K562 (cell line): ENCODE data around the gene DOK4. TPM values are rescaled to one million over a fixed set of nuclear protein-coding genes. Genes with fewer than 3 reads are reported as not detected.

ENCODE experiments used
- ATAC-seq: fragments of 200-7000 bp; cut with Tn5 transposase; 3 replicates; pipeline ENCODE4 v1.9.1; 2020; ENCODE audit warnings: moderate library complexity
- BruUV-seq: library from RNA; stranded (reverse); fragments of 400-500 nt; replicated peaks from 2 replicates; lab custom pipeline; 2021; lab: Mats Ljungman, UMichigan
- CTCF ChIA-PET: fragments of 300-600 bp; formaldehyde crosslinking; extraction: SDS; loops from one replicate; lab custom pipeline; 2021; ENCODE audit warnings: low intra/inter-chr PET ratio; lab: Yijun Ruan, JAX
- POLR2A ChIA-PET: fragments of 300-600, 350-650 bp; sonication (Branson Sonifier 250); formaldehyde crosslinking; extraction: SDS; loops from one replicate; lab custom pipeline; 2021; ENCODE audit warnings: antibody characterized with exemption, inconsistent platforms; lab: Yijun Ruan, JAX
- DNase-seq, 4 experiments: peaks; one replicate each; pipeline versions ENCODE4 v3.0.0 to v3.0.0-alpha.2; 2011 to 2018; ENCODE audit warnings: low spot score in 3 of 4, mixed read lengths in 3 of 4; ENCODE audit errors: extremely low read depth in 1 of 4
- FAIRE-seq: peaks from 2 replicates; lab custom pipeline; 2011; peaks lifted over from hg19 to GRCh38; lab: Jason Lieb, UNC
- H2AFZ ChIP-seq: 2 replicates; pipeline ENCODE4 v1.6.0; 2011; ENCODE audit warnings: low read depth, low read length, control low read depth, inconsistent platforms
- H3K27ac ChIP-seq: fragments of 200-600 bp; 3 replicates; pipeline ENCODE4 v1.8.0; 2011; ENCODE audit warnings: low read depth, mild to moderate bottlenecking, control low read depth, inconsistent platforms, low read length, moderate library complexity, mixed read lengths; ENCODE audit errors: extremely low read depth
- H3K27me3 ChIP-seq, 2 experiments: fragments of 300-600 bp in 1 of 2; 2 replicates in 1 of 2; 3 replicates in 1 of 2; pipeline versions ENCODE4 v1.6.0 to v1.8.0; 2011; ENCODE audit warnings: inconsistent platforms in 2 of 2, low read length in 2 of 2, mild to moderate bottlenecking in 1 of 2, mixed read lengths in 1 of 2, moderate library complexity in 1 of 2; ENCODE audit not compliant: control insufficient read depth in 2 of 2, insufficient read depth in 2 of 2
- H3K36me3 ChIP-seq: fragments of 300-600 bp; 3 replicates; pipeline ENCODE4 v1.8.0; 2011; ENCODE audit warnings: mild to moderate bottlenecking, low read length, inconsistent platforms; ENCODE audit not compliant: control insufficient read depth, insufficient read depth
- H3K4me1 ChIP-seq, 2 experiments: fragments of 200-600 bp in 1 of 2; replicated peaks in 1 of 2; 2 replicates in 1 of 2; 3 replicates in 1 of 2; pipeline versions ENCODE4 v1.5.1 to v1.8.0; 2011; ENCODE audit warnings: inconsistent platforms in 2 of 2, low read length in 2 of 2, mild to moderate bottlenecking in 1 of 2, mixed read lengths in 1 of 2, moderate library complexity in 1 of 2; ENCODE audit not compliant: control insufficient read depth in 2 of 2, insufficient read depth in 2 of 2
- H3K4me2 ChIP-seq: 2 replicates; pipeline ENCODE4 v1.6.1; 2011; ENCODE audit warnings: low read length, control low read depth, inconsistent platforms, mixed read lengths; ENCODE audit not compliant: insufficient read depth
- H3K4me3 ChIP-seq: fragments of 200-600 bp; sonication (generic), shearing (Covaris generic); 2 replicates; pipeline ENCODE4 v1.5.1; 2016; ENCODE audit warnings: control low read depth, inconsistent platforms
- H3K79me2 ChIP-seq: fragments of 200-600 bp; 3 replicates; pipeline ENCODE4 v1.8.0; 2011; ENCODE audit warnings: low read length, inconsistent platforms; ENCODE audit not compliant: control insufficient read depth, insufficient read depth
- H3K9ac ChIP-seq, 2 experiments: 2 replicates each; pipeline versions ENCODE4 v1.6.0 to v1.6.1; 2011; ENCODE audit warnings: low read depth in 2 of 2, low read length in 2 of 2, control low read depth in 1 of 2, inconsistent platforms in 1 of 2, mild to moderate bottlenecking in 1 of 2, mixed read lengths in 1 of 2; ENCODE audit not compliant: insufficient read depth in 1 of 2
- H3K9me1 ChIP-seq: one replicate; pipeline ENCODE4 v1.6.0; 2011; ENCODE audit warnings: inconsistent platforms, mild to moderate bottlenecking, low read length, moderate library complexity; ENCODE audit not compliant: control insufficient read depth, insufficient read depth
- H3K9me3 ChIP-seq: replicated peaks from 2 replicates; pipeline ENCODE4 v1.5.1; 2011; ENCODE audit warnings: low read depth, low read length, inconsistent platforms; ENCODE audit not compliant: control insufficient read depth, insufficient read depth
- H4K20me1 ChIP-seq: replicated peaks from 2 replicates; pipeline ENCODE4 v1.6.1; 2011; ENCODE audit warnings: low read length, inconsistent platforms, mixed read lengths; ENCODE audit not compliant: control insufficient read depth, insufficient read depth
- ARID1B ChIP-seq: fragments of 450-650 bp; IDR thresholded peaks from 2 replicates; pipeline ENCODE4 v1.6.1; 2016; ENCODE audit warnings: antibody characterized with exemption, mild to moderate bottlenecking, inconsistent platforms
- HMG20A ChIP-seq: fragments of 450-650 bp; formaldehyde crosslinking; conservative IDR thresholded peaks from 2 replicates; pipeline ENCODE4 v1.4.0; 2020; ENCODE audit warnings: mild to moderate bottlenecking, mixed read lengths
- L3MBTL2 ChIP-seq: fragments of 450-650 bp; IDR thresholded peaks from 2 replicates; pipeline ENCODE4 v1.6.1; 2016; ENCODE audit warnings: mild to moderate bottlenecking, moderate library complexity
- LCOR ChIP-seq: sonication (generic); formaldehyde crosslinking; IDR thresholded peaks from 2 replicates; pipeline ENCODE4 v1.8.0; 2022; ENCODE audit warnings: mild to moderate bottlenecking, missing genetic modification reagents
- MCM3 ChIP-seq: fragments of 450-650 bp; IDR thresholded peaks from 2 replicates; pipeline ENCODE4 v1.6.1; 2016
- MXI1 ChIP-seq: IDR thresholded peaks from 2 replicates; pipeline ENCODE4 v1.6.1; 2011; ENCODE audit warnings: low read depth, mild to moderate bottlenecking, improper control_type of control experiment, low read length
- NR2C2 ChIP-seq, 2 experiments: fragments of 200-800 bp in 1 of 2; sonication (Bioruptor generic) in 1 of 2; sonication (generic) in 1 of 2; formaldehyde crosslinking in 1 of 2; IDR thresholded peaks; 2 replicates each; pipeline versions ENCODE4 v1.6.1 to v1.8.0; 2016 to 2022; ENCODE audit warnings: mild to moderate bottlenecking in 1 of 2, missing compliant biosample characterization in 1 of 2, missing genetic modification characterization in 1 of 2, missing genetic modification reagents in 1 of 2
- NR4A1 ChIP-seq, 2 experiments: fragments of 250-450 bp in 1 of 2; fragments of 450-650 bp in 1 of 2; sonication (Bioruptor Pico) in 1 of 2; IDR thresholded peaks; 2 replicates each; pipeline versions ENCODE4 v1.4.0 to v1.6.1; 2016 to 2020; ENCODE audit warnings: mild to moderate bottlenecking in 2 of 2, missing compliant biosample characterization in 1 of 2, missing genetic modification characterization in 1 of 2, moderate library complexity in 1 of 2
- POU5F1 ChIP-seq: fragments of 150-350 bp; IDR thresholded peaks from 2 replicates; pipeline ENCODE4 v1.6.1; 2014; ENCODE audit warnings: borderline replicate concordance, low read length, low read depth, mild to moderate bottlenecking; ENCODE audit not compliant: partially characterized antibody
- SMAD3 ChIP-seq: fragments of 450-650 bp; formaldehyde crosslinking; conservative IDR thresholded peaks from 2 replicates; pipeline ENCODE4 v1.4.0; 2020; ENCODE audit warnings: mild to moderate bottlenecking
- SP1 ChIP-seq: sonication (generic); formaldehyde crosslinking; IDR thresholded peaks from 2 replicates; pipeline ENCODE4 v1.8.1; 2022; ENCODE audit warnings: mild to moderate bottlenecking, missing genetic modification reagents
- TFAM ChIP-seq: fragments of 250-450 bp; sonication (Bioruptor Pico); conservative IDR thresholded peaks from 2 replicates; pipeline ENCODE4 v1.5.0; 2021; ENCODE audit warnings: mild to moderate bottlenecking, moderate library complexity
- ZC3H11A ChIP-seq: IDR thresholded peaks from 2 replicates; pipeline ENCODE4 v1.6.1; 2012; ENCODE audit warnings: low read depth, low read length, improper control_type of control experiment
- ZNF41 ChIP-seq: fragments of 250-450 bp; sonication (Bioruptor Pico); conservative IDR thresholded peaks from 2 replicates; pipeline ENCODE4 v1.4.0; 2020; ENCODE audit warnings: mild to moderate bottlenecking
- WGBS: fragments of 100-300 bp; shearing (Covaris generic); methylation state at CpG from one replicate; pipeline ENCODE4 v1.1.6; 2016; ENCODE audit warnings: low coverage, mixed read lengths; ENCODE audit not compliant: insufficient coverage; ENCODE audit errors: missing lambda C conversion rate; 5-methylcytosine and 5-hydroxymethylcytosine counted together
- in situ Hi-C: fragments of 300-500 bp; cut with MboI; formaldehyde crosslinking; loops from 4 replicates; pipeline ENCODE4 v1.15.0; 2018; ENCODE audit warnings: inconsistent platforms, mixed read lengths
- intact Hi-C: fragments of 100-400 bp; cut with micrococcal nuclease; formaldehyde crosslinking; loops from 2 replicates; pipeline ENCODE4 v1.14.2; 2022
- polyA plus RNA-seq, 8 experiments: library from polyadenylated mRNA; depleted of rRNA in 4 of 8; stranded (reverse) in 5 of 8; unstranded in 3 of 8; fragments of >200 nt; fragmentation: Nextera tagmentation in 2 of 8; fragmentation: Illumina TruSeq in 1 of 8; extraction: Ambion mirVana in 2 of 8; extraction: Trizol in 1 of 8; gene quantifications; 2 replicates each; pipeline versions ENCODE4 v1.2.1 to v1.2.3, GENCODE V29; 2011 to 2014; ENCODE audit warnings: inconsistent platforms in 1 of 8, missing spikeins in 1 of 8
- total RNA-seq, 7 experiments: library from RNA; depleted of rRNA in 6 of 7; stranded (reverse); fragments of >200 nt in 6 of 7; fragmentation: Illumina TruSeq in 2 of 7; extraction: Trizol in 2 of 7; gene quantifications; 2 replicates each; pipeline versions ENCODE4 v1.2.1 to v1.2.3, GENCODE V29; 2011 to 2021; ENCODE audit warnings: low replicate concordance in 1 of 7
- TF ChIP-seq, protein P1 (sequence below): IDR thresholded peaks from 2 replicates; pipeline ENCODE4 v1.6.1; 2011; ENCODE audit warnings: borderline replicate concordance, low read depth, mild to moderate bottlenecking, moderate library complexity, low read length; ENCODE audit not compliant: insufficient read depth, poor library complexity, severe bottlenecking
- TF ChIP-seq, protein P2 (sequence below), 3 experiments: IDR thresholded peaks in 2 of 3; conservative IDR thresholded peaks in 1 of 3; 2 replicates each; pipeline ENCODE4 v1.5.1; 2011 to 2012; ENCODE audit warnings: low read length in 3 of 3, mild to moderate bottlenecking in 3 of 3, control low read depth in 2 of 3, improper control_type of control experiment in 1 of 3, inconsistent platforms in 1 of 3, low read depth in 1 of 3, mixed read lengths in 1 of 3, moderate library complexity in 1 of 3; ENCODE audit not compliant: insufficient read depth in 2 of 3

DOK4 gene
- total and polyA plus RNA-seq, 9 of the 15 experiments (the other 6 are each of a cell fraction or from before 2014, with no cell fraction given) = 0.10 to 14.4 (median 8.3) TPM

DNA sequence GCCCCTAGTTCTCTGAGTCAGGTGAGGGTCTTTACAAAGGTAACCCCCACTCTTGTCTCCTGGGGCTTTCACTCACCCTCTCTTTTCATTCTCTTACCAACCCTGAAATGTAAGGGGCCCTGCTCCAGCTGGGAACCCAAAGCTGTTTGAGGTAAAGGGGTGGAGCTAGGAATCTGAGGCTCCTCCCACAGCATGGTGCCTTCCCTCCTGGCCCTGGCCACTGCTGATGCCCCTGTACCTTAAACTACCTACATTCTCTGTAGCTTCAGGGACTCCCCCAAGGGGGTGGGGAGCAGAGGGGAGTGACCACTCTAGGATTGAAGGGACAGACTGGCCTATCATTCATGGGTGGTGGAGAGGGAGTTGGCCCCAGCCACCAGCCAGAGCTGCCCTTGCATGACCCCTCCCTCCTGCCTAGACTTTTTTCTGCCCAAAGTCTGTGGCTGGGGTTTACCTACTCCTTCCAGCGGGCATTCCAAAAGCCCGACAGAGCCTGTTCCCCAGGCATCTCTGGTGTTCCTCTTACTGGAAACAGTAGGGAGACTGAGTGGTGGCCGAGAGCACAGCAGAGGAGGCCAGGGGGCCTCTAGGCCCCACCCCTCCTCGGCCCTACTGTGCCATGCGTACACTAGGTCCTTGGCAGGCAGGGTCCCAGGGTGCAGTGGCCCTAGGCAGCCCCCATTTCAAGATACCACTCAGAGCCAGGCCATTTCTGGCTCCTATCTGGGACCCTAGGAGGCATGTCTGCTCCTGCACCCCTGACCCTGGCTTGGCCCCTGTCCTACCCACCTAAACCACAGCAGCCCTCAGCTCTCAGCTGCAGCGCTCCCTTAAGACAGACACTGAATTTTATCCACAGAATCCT is 9.5 kb downstream of the DOK4 start:
- Histone ChIP-seq H3K9me3 (no peaks in the 10 kb centered on the region), H3K4me2 (peak overlapping the region; percentile 64), H4K20me1 (no peaks in the 10 kb centered on the region), H3K9ac (peak overlapping the region in 1 of 2 experiments; percentile 65; a peak in 2 of 4 replicates), H3K4me3 (no peak overlapping the region), H3K9me1 (no peaks in the 10 kb centered on the region), H3K27me3 (no peaks in the 10 kb centered on the region), H3K36me3 (peaks cover 23% of the 10 kb centered on the region; the same call in 1 of the 3 replicates), H3K27ac (no peak overlapping the region), H3K4me1 (peaks cover 21 to 48% of the 10 kb centered on the region in 2 experiments), H3K79me2 (no peaks in the 10 kb centered on the region), H2AFZ (no peak overlapping the region)
- WGBS = 65% methylated on average over 6 of the region's 6 CpGs
- intact Hi-C loops = loop anchor here (1.0 kb wide), 1 partner anchor 43 kb away; no protein-coding TSS in a partner anchor
- in situ Hi-C loops = loop anchor here (5.0 kb wide), 1 partner anchor 41 kb away; no protein-coding TSS in a partner anchor
- FAIRE-seq (peak; percentile 46), ATAC-seq (peak; percentile 15), DNase-seq (peak in 1 of 4 experiments; percentile 38)
- CTCF ChIA-PET = interaction anchor here (2.0 kb wide), 1 partner anchor 43 kb away, joined by 21 read pairs; no protein-coding TSS in a partner anchor
- POLR2A ChIA-PET = interaction anchor here (1.0 kb wide), 1 partner anchor 9 kb away, joined by 3 read pairs; no protein-coding TSS in a partner anchor
- BruUV-seq = no TSS peak
- no peak for TF ChIP-seq ZC3H11A
- TF ChIP-seq NR4A1 (CRISPR knock-in tag; IDR thresholded peaks at IDR 0.05) = no peak
- TF ChIP-seq NR4A1 (tag; IDR thresholded peaks at IDR 0.05) = no peak
- TF ChIP-seq L3MBTL2 = no peak
- no peak for TF ChIP-seq SMAD3 (CRISPR knock-in tag)
- no peak for TF ChIP-seq LCOR
- TF ChIP-seq ZNF41 (CRISPR knock-in tag) = no peak
- no peak for TF ChIP-seq POU5F1
- TF ChIP-seq ARID1B = no peak
- peak; percentile 3; the same call in 1 of the 2 replicates for TF ChIP-seq SP1
- TF ChIP-seq, protein P1, sequence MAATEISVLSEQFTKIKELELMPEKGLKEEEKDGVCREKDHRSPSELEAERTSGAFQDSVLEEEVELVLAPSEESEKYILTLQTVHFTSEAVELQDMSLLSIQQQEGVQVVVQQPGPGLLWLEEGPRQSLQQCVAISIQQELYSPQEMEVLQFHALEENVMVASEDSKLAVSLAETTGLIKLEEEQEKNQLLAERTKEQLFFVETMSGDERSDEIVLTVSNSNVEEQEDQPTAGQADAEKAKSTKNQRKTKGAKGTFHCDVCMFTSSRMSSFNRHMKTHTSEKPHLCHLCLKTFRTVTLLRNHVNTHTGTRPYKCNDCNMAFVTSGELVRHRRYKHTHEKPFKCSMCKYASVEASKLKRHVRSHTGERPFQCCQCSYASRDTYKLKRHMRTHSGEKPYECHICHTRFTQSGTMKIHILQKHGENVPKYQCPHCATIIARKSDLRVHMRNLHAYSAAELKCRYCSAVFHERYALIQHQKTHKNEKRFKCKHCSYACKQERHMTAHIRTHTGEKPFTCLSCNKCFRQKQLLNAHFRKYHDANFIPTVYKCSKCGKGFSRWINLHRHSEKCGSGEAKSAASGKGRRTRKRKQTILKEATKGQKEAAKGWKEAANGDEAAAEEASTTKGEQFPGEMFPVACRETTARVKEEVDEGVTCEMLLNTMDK = no peak
- TF ChIP-seq MCM3 = no peak
- TF ChIP-seq, protein P2, sequence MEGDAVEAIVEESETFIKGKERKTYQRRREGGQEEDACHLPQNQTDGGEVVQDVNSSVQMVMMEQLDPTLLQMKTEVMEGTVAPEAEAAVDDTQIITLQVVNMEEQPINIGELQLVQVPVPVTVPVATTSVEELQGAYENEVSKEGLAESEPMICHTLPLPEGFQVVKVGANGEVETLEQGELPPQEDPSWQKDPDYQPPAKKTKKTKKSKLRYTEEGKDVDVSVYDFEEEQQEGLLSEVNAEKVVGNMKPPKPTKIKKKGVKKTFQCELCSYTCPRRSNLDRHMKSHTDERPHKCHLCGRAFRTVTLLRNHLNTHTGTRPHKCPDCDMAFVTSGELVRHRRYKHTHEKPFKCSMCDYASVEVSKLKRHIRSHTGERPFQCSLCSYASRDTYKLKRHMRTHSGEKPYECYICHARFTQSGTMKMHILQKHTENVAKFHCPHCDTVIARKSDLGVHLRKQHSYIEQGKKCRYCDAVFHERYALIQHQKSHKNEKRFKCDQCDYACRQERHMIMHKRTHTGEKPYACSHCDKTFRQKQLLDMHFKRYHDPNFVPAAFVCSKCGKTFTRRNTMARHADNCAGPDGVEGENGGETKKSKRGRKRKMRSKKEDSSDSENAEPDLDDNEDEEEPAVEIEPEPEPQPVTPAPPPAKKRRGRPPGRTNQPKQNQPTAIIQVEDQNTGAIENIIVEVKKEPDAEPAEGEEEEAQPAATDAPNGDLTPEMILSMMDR (IDR thresholded peaks at IDR 0.05 in 2 of 3, conservative IDR thresholded peaks at IDR 0.05 in 1 of 3; ENCODE audit: insufficient read depth in 2 of 3, low read depth in 1 of 3, low read length in 3 of 3) = no peak
- TF ChIP-seq NR2C2 (CRISPR knock-in tag; IDR thresholded peaks at IDR 0.05) = 0 out of 2 replicates have a peak, but pooled peaks have one; percentile 28
- TF ChIP-seq NR2C2 (tag; IDR thresholded peaks at IDR 0.05) = no peak
- no peak for TF ChIP-seq TFAM (CRISPR knock-in tag)
- TF ChIP-seq HMG20A (CRISPR knock-in tag) = no peak
- TF ChIP-seq MXI1 = no peak
